Tibial artery (tissue), 4 donors: ENCODE measurements around the gene ABCC8.

ENCODE experiments used
- DNase-seq, 2 donors: peaks; one replicate each; pipeline ENCODE4 v3.0.0-alpha.2; 2019
- H3K27ac ChIP-seq, 2 donors: fragments of 200-600 bp; sonication (generic) in 1 of 2; 1 replicate in 1 of 2; 2 replicates in 1 of 2; pipeline ENCODE4 v1.5.1; 2018 to 2019; ENCODE audit warnings: mild to moderate bottlenecking in 1 of 2
- H3K27me3 ChIP-seq, 2 donors: fragments of 200-600 bp; sonication (generic) in 1 of 2; one replicate each; pipeline versions ENCODE4 v1.5.1 to v1.6.0; 2016 to 2019
- H3K36me3 ChIP-seq, 3 donors: fragments of 200-600 bp; sonication (generic) in 2 of 3; one replicate each; pipeline ENCODE4 v1.5.1; 2016 to 2019; ENCODE audit warnings: mild to moderate bottlenecking in 2 of 3
- H3K4me1 ChIP-seq, 4 donors: fragments of 200-600 bp; sonication (generic) in 2 of 4; 1 replicate in 3 of 4; 2 replicates in 1 of 4; pipeline ENCODE4 v1.5.1; 2016 to 2019
- H3K4me3 ChIP-seq, 2 donors: fragments of 200-600 bp; sonication (generic) in 1 of 2; 1 replicate in 1 of 2; 2 replicates in 1 of 2; pipeline ENCODE4 v1.5.1; 2018 to 2019; ENCODE audit warnings: mild to moderate bottlenecking in 2 of 2
- H3K9me3 ChIP-seq, 3 donors: fragments of 200-600 bp; sonication (generic) in 1 of 3; one replicate each; pipeline ENCODE4 v1.5.1; 2016 to 2019
- intact Hi-C: fragments of 100-400 bp; cut with DNase I; formaldehyde crosslinking; loops from one replicate; pipeline ENCODE4 v1.15.0; 2023; ENCODE audit warnings: low total_unique reads
- TF ChIP-seq, protein P1 (sequence below), 2 experiments: fragments of 200-600 bp in 1 of 2; fragments of 450-650 bp in 1 of 2; IDR thresholded peaks; one replicate each; pipeline ENCODE4 v1.5.1; 2017 to 2019; ENCODE audit warnings: antibody characterized with exemption in 2 of 2, mild to moderate bottlenecking in 1 of 2, moderate library complexity in 1 of 2

The ABCC8 gene

DNA sequence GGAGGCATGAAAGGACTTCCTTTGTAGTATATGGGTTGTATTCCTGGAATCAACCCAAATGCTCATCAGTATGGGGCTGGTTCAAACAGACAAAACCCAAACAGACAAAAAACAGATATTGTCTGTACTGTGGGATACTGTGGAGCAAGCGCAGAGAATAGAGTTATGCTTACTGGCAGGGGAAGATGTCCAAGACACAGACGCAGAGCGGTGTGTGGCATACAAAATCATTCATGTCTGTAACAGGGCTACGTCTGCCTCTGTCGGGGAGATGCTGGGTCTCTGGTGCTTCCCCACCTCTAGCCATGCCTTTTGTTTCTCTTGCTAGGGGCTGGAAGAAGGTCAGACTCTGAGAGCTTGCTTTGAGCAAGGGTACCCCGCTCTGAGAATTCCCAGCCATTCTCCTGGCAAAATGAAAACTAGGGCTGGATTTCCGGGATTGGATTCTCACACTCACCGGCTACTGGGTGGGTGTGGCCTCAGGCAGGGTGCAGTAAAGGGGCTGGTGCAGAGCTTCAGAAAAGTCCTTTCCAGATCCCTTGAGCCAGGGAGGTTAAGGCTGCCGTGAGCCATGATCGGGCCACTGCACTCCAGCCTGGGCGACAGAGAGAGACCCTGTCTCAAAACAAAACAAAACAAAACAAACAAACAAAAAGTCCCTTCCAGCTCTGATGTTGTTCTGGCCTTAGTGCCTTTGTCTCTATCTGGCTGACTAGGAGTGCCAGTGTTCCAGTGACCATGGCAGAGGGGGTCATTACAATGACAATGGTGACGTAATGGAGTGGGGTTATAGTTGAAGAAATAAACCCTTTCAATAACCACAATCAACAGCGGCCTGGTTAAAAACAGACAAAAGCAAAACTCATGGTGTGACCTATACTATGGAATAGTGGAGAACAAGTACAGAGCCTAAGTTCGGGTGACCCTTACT lies 2.9 kb upstream of the ABCC8 start:
- Histone ChIP-seq H3K27me3 (peaks cover 0 to 51% of the 10 kb centered on the region in 2 donors), H3K4me1 (peaks cover 0 to 19% (median 6%) of the 10 kb centered on the region in 4 donors), H3K9me3 (no peaks in the 10 kb centered on the region), H3K4me3 (no peak overlapping the region), H3K36me3 (no peaks in the 10 kb centered on the region), H3K27ac (no peak overlapping the region)
- TF ChIP-seq, protein P1, sequence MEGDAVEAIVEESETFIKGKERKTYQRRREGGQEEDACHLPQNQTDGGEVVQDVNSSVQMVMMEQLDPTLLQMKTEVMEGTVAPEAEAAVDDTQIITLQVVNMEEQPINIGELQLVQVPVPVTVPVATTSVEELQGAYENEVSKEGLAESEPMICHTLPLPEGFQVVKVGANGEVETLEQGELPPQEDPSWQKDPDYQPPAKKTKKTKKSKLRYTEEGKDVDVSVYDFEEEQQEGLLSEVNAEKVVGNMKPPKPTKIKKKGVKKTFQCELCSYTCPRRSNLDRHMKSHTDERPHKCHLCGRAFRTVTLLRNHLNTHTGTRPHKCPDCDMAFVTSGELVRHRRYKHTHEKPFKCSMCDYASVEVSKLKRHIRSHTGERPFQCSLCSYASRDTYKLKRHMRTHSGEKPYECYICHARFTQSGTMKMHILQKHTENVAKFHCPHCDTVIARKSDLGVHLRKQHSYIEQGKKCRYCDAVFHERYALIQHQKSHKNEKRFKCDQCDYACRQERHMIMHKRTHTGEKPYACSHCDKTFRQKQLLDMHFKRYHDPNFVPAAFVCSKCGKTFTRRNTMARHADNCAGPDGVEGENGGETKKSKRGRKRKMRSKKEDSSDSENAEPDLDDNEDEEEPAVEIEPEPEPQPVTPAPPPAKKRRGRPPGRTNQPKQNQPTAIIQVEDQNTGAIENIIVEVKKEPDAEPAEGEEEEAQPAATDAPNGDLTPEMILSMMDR (IDR thresholded peaks at IDR 0.05), result no peak
- DNase-seq, result no peak
- intact Hi-C loops, result no loop called here

DNA sequence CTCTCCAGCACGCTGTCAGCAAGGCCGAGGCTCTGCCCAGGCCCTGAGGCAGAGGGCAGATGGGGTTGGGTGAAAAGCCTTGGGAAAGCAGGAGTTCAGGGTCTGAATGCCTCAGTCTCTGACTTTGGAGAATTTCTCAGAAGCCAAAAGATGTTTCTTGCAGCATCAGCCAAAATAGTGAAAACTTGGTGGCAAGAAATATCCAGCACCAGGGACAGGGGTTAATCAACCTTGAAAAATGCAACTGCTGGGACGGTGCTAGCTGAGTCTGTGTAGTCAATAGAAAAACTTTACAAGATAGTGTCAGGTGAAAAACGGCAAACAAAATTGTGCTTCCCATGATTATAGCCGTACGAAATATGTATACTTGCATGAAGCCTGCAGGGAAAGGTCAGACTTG lies 1.4 kb upstream of the ABCC8 start:
- Histone ChIP-seq H3K4me1 (peaks cover 0 to 19% (median 6%) of the 10 kb centered on the region in 4 donors), H3K27me3 (peaks cover 0 to 63% of the 10 kb centered on the region in 2 donors), H3K36me3 (no peaks in the 10 kb centered on the region), H3K9me3 (no peaks in the 10 kb centered on the region), H3K27ac (no peak overlapping the region), H3K4me3 (no peak overlapping the region)
- TF ChIP-seq, protein P1 (IDR thresholded peaks at IDR 0.05), result no peak
- intact Hi-C loops, result no loop called here
- no peak for DNase-seq

DNA sequence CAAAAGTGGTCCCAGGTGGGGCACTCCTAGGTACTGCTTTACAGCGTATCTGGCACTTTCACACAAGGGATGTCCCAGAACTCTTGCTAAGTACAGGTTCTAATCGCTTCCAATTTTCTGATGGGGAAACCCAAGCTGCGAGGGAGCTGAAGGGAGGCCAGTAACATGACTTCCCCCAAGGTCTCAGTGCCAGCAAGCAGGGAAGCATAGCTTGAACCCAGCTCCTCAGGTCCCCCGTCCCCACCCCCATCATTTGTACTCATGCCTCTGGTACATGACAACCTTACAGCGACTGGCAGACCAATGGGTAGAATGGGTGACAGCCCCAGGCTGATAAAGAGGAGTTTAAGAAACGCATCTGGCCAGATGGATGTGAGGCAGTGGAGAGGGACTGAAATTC lies 716 bp upstream of the ABCC8 start:
- H3K4me1 ChIP-seq, result peaks cover 0 to 19% (median 6%) of the 10 kb centered on the region in 4 donors
- H3K27ac ChIP-seq, result no peak overlapping the region
- H3K36me3 ChIP-seq, result no peaks in the 10 kb centered on the region
- no peak for DNase-seq
- TF ChIP-seq, protein P1 (IDR thresholded peaks at IDR 0.05), result no peak
- no peaks in the 10 kb centered on the region for H3K9me3 ChIP-seq
- peaks cover 0 to 68% of the 10 kb centered on the region in 2 donors for H3K27me3 ChIP-seq
- intact Hi-C loops, result no loop called here
- H3K4me3 ChIP-seq, result no peak overlapping the region

DNA sequence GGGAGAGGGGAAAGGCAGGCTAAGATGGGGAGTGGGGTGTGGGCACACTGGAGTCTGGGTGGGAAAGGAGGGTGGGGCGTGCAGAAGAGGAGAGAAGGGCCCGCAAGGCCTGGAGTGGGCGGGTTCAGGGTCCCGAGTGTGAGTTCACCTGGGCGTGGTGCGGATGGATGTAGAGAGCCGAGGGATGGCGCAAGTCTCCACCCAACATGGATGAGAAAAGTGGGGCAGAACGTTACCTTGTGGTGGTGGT lies 364 bp upstream of the ABCC8 start:
- H3K4me3 ChIP-seq, result no peak overlapping the region
- intact Hi-C loops, result no loop called here
- H3K27me3 ChIP-seq, result peaks cover 0 to 68% of the 10 kb centered on the region in 2 donors
- H3K4me1 ChIP-seq, result peaks cover 0 to 19% (median 6%) of the 10 kb centered on the region in 4 donors
- no peak overlapping the region for H3K27ac ChIP-seq
- H3K9me3 ChIP-seq, result no peaks in the 10 kb centered on the region
- TF ChIP-seq, protein P1 (IDR thresholded peaks at IDR 0.05), result no peak
- no peaks in the 10 kb centered on the region for H3K36me3 ChIP-seq
- no peak for DNase-seq

DNA sequence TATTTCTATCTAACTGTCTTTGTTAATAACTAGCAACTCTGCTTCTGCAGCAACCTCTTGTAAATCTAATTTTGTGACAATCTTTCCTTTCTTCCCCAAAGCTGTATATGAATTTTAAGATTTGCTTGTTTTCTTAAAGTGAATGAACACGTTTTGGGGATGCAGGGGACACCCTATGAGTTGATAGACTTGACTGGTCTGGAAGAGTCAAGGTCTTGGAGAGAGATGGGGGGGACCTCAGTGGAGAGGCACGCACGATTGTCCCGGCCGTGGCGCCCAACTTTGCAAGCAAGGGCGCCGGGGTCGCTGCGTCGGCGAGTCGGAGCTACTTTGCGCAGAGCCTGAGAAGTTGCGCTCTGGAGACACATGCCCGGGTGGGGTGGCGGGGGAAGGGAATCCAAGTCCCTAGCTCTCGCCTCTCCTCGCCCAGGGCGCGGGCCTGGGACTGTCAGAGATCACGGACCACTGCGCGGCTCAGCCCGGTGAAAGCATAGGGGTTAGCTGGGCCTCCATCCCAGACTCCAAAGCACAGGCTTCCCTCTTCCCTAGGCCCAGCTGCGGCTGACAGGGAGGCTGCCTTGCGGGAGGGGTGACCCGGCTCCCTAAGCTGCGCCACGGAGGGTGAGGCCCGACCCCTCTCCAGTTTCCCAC lies 854 bp downstream of the ABCC8 start:
- TF ChIP-seq, protein P1 (IDR thresholded peaks at IDR 0.05), result no peak
- H3K4me3 ChIP-seq, result peak overlapping the region in 1 of 2 donors; percentile 37
- intact Hi-C loops, result no loop called here
- H3K27me3 ChIP-seq, result peaks cover 0 to 72% of the 10 kb centered on the region in 2 donors
- no peak for DNase-seq
- no peak overlapping the region for H3K27ac ChIP-seq
- H3K36me3 ChIP-seq, result no peaks in the 10 kb centered on the region
- H3K9me3 ChIP-seq, result no peaks in the 10 kb centered on the region
- H3K4me1 ChIP-seq, result peaks cover 0 to 19% (median 6%) of the 10 kb centered on the region in 4 donors
